Measurements from ENCODE around the gene OTUD7B.
"Not testable (repeated sequence)": the region's sequence is repeated elsewhere in the genome, so short reads cannot be mapped to it uniquely, and the experiment has no call there.

OTUD7B gene

GRCh38 chr1:149942207-149942606 lies 68.3 kb downstream of the OTUD7B start:
- no peak for DNase-seq

- DNase-seq: no peak
These were observed 70.1 kb downstream of the OTUD7B start for GRCh38 chr1:149940427-149940826.

GRCh38 chr1:149938668-149939003 lies 71.9 kb downstream of the OTUD7B start:
- not testable (repeated sequence) for DNase-seq

- DNase-seq: no peak
These were observed 72.8 kb downstream of the OTUD7B start for GRCh38 chr1:149937759-149938158.

GRCh38 chr1:149936992-149937705 lies 73.4 kb downstream of the OTUD7B start:
- DNase-seq: no peak

GRCh38 chr1:149936170-149936991 lies 74.1 kb downstream of the OTUD7B start, which contains the start of gene MTMR11:
MTMR11 (minus strand) TSS chr1:149936879; CDS start chr1:149936647, 232 bp downstream.
- no peak for DNase-seq

- no peak for DNase-seq
These were observed 76.2 kb downstream of the OTUD7B start for GRCh38 chr1:149934356-149934755.

GRCh38 chr1:149933208-149933607 lies 77.3 kb downstream of the OTUD7B start:
- no peak for DNase-seq

- DNase-seq: no peak
These were observed 78.1 kb downstream of the OTUD7B start for GRCh38 chr1:149932474-149932873.

GRCh38 chr1:149931212-149931790 lies 79.2 kb downstream of the OTUD7B start:
- no peak for DNase-seq

GRCh38 chr1:149929856-149930255 lies 80.7 kb downstream of the OTUD7B start:
- DNase-seq: no peak

- no peak for DNase-seq
These were observed 82.2 kb downstream of the OTUD7B start for GRCh38 chr1:149928401-149928724.

- peak; percentile 95 for DNase-seq
These were observed 82.7 kb downstream of the OTUD7B start, which contains the start of gene SF3B4 for GRCh38 chr1:149927563-149928400. SF3B4 (minus strand) TSS chr1:149927803; CDS start chr1:149927759, 44 bp downstream.

- no peak for DNase-seq
These were observed 83.4 kb downstream of the OTUD7B start for GRCh38 chr1:149927056-149927562.

- DNase-seq: no peak
These were observed 84.2 kb downstream of the OTUD7B start for GRCh38 chr1:149926296-149926695.

- no peak for DNase-seq
These were observed 84.8 kb downstream of the OTUD7B start for GRCh38 chr1:149925751-149926150.

GRCh38 chr1:149925345-149925744 lies 85.2 kb downstream of the OTUD7B start:
- no peak for DNase-seq

- DNase-seq: no peak
These were observed 86.9 kb downstream of the OTUD7B start for GRCh38 chr1:149923626-149924025.

- DNase-seq: no peak
These were observed 92.9 kb downstream of the OTUD7B start, which contains the start of gene SV2A for GRCh38 chr1:149917571-149918144. SV2A (minus strand) TSS chr1:149917844; CDS start chr1:149913840, 4,004 bp downstream.

- DNase-seq: no peak
These were observed 93.7 kb downstream of the OTUD7B start for GRCh38 chr1:149916898-149917252.

- no peak for DNase-seq
These were observed 94.2 kb downstream of the OTUD7B start for GRCh38 chr1:149916193-149916897.
